HEK293 (cell line): Measurements from ENCODE around the gene CHST1.

ENCODE experiments used
- CTCF ChIA-PET: fragments of 350-600 bp; formaldehyde crosslinking; extraction: SDS; loops from one replicate; lab custom pipeline; 2021; ENCODE audit warnings: antibody characterized with exemption; lab: Yijun Ruan, JAX
- POLR2A ChIA-PET: fragments of 300-600 bp; formaldehyde crosslinking; extraction: SDS; loops from one replicate; lab custom pipeline; 2020; ENCODE audit warnings: antibody characterized with exemption, inconsistent platforms; lab: Yijun Ruan, JAX
- H3K27ac ChIP-seq: fragments of 200-500 bp; sonication (Bioruptor generic); 2 replicates; pipeline ENCODE4 v1.5.1; 2014; ENCODE audit warnings: low read depth, low read length, control low read depth, inconsistent platforms; ENCODE audit errors: extremely low read depth
- H3K36me3 ChIP-seq, 2 experiments: fragments of 200-500 bp in 1 of 2; sonication (Bioruptor generic) in 1 of 2; 1 replicate in 1 of 2; 2 replicates in 1 of 2; pipeline ENCODE4 v1.5.1; 2014 to 2017; ENCODE audit warnings: inconsistent platforms in 2 of 2, low read length in 2 of 2; ENCODE audit not compliant: control insufficient read depth in 2 of 2, insufficient read depth in 1 of 2
- H3K4me1 ChIP-seq: fragments of 200-500 bp; sonication (Bioruptor generic); 2 replicates; pipeline ENCODE4 v1.5.1; 2014; ENCODE audit warnings: mild to moderate bottlenecking, low read length, inconsistent platforms; ENCODE audit not compliant: control insufficient read depth, insufficient read depth
- H3K4me3 ChIP-seq: 2 replicates; pipeline ENCODE4 v1.5.1; 2011; ENCODE audit warnings: low read depth, mild to moderate bottlenecking, control low read depth, low read length, moderate library complexity
- H3K9me3 ChIP-seq: fragments of 200-500 bp; sonication (Bioruptor generic); 2 replicates; pipeline ENCODE4 v1.5.1; 2014; ENCODE audit warnings: low read depth, low read length, inconsistent platforms; ENCODE audit not compliant: control insufficient read depth, insufficient read depth
- BCL6B ChIP-seq: fragments of 450-650 bp; formaldehyde crosslinking; IDR thresholded peaks from 2 replicates; pipeline ENCODE4 v1.5.1; 2017; ENCODE audit warnings: missing biosample characterization, missing genetic modification characterization
- GFI1B ChIP-seq: fragments of 450-650 bp; formaldehyde crosslinking; IDR thresholded peaks from 2 replicates; pipeline ENCODE4 v1.5.1; 2016; ENCODE audit warnings: missing biosample characterization, missing genetic modification characterization
- GLI2 ChIP-seq: fragments of 450-650 bp; formaldehyde crosslinking; IDR thresholded peaks from 2 replicates; pipeline ENCODE4; 2017; ENCODE audit warnings: missing biosample characterization, missing genetic modification characterization, low read depth, borderline replicate concordance
- KLF17 ChIP-seq: fragments of 450-650 bp; formaldehyde crosslinking; IDR thresholded peaks from 2 replicates; pipeline ENCODE4 v1.5.1; 2016; ENCODE audit warnings: missing biosample characterization, missing genetic modification characterization
- OVOL3 ChIP-seq: fragments of 450-650 bp; formaldehyde crosslinking; IDR thresholded peaks from 2 replicates; pipeline ENCODE4 v1.5.1; 2016; ENCODE audit warnings: missing biosample characterization, missing genetic modification characterization
- TRIM28 ChIP-seq: IDR thresholded peaks from 2 replicates; pipeline ENCODE4 v1.6.1; 2011; ENCODE audit warnings: low read length, control low read depth, borderline replicate concordance
- ZBTB26 ChIP-seq: fragments of 450-650 bp; formaldehyde crosslinking; optimal IDR thresholded peaks from 2 replicates; pipeline ENCODE3; 2016; ENCODE audit warnings: missing biosample characterization, mild to moderate bottlenecking, missing genetic modification characterization
- ZFP69B ChIP-seq: fragments of 450-650 bp; formaldehyde crosslinking; IDR thresholded peaks from 2 replicates; pipeline ENCODE4 v1.5.1; 2016; ENCODE audit warnings: missing biosample characterization, missing genetic modification characterization
- ZNF132 ChIP-seq: fragments of 450-650 bp; formaldehyde crosslinking; IDR thresholded peaks from 2 replicates; pipeline ENCODE4 v1.5.1; 2017; ENCODE audit warnings: missing biosample characterization, missing genetic modification characterization, borderline replicate concordance
- ZNF146 ChIP-seq: fragments of 450-650 bp; formaldehyde crosslinking; IDR thresholded peaks from 2 replicates; pipeline ENCODE4 v1.5.1; 2016; ENCODE audit warnings: missing biosample characterization, missing genetic modification characterization
- ZNF157 ChIP-seq: fragments of 450-650 bp; formaldehyde crosslinking; IDR thresholded peaks from 2 replicates; pipeline ENCODE4 v1.5.1; 2016; ENCODE audit warnings: missing biosample characterization, missing genetic modification characterization
- ZNF23 ChIP-seq: fragments of 450-650 bp; formaldehyde crosslinking; IDR thresholded peaks from 2 replicates; pipeline ENCODE4 v1.5.1; 2016; ENCODE audit warnings: missing biosample characterization, missing genetic modification characterization, borderline replicate concordance
- ZNF280D ChIP-seq: fragments of 450-650 bp; formaldehyde crosslinking; IDR thresholded peaks from 2 replicates; pipeline ENCODE4 v1.5.1; 2016; ENCODE audit warnings: missing biosample characterization, missing genetic modification characterization
- ZNF302 ChIP-seq: fragments of 450-650 bp; formaldehyde crosslinking; IDR thresholded peaks from 2 replicates; pipeline ENCODE4 v1.5.1; 2016; ENCODE audit warnings: missing biosample characterization, missing genetic modification characterization, low read depth
- ZNF501 ChIP-seq: fragments of 450-650 bp; formaldehyde crosslinking; IDR thresholded peaks from 2 replicates; pipeline ENCODE4 v1.5.1; 2016; ENCODE audit warnings: missing biosample characterization, missing genetic modification characterization
- ZNF513 ChIP-seq: fragments of 450-650 bp; IDR thresholded peaks from 2 replicates; pipeline ENCODE4 v1.5.1; 2018; ENCODE audit warnings: missing biosample characterization, missing genetic modification characterization
- ZNF624 ChIP-seq: fragments of 450-650 bp; formaldehyde crosslinking; IDR thresholded peaks from 2 replicates; pipeline ENCODE4 v1.5.1; 2017; ENCODE audit warnings: missing biosample characterization, missing genetic modification characterization
- ZNF626 ChIP-seq: fragments of 450-650 bp; sonication (Bioruptor Pico); formaldehyde crosslinking; IDR thresholded peaks from 2 replicates; pipeline ENCODE4 v1.5.1; 2018; ENCODE audit warnings: missing biosample characterization, missing genetic modification characterization, inconsistent platforms
- ZNF629 ChIP-seq: fragments of 450-650 bp; formaldehyde crosslinking; IDR thresholded peaks from 2 replicates; pipeline ENCODE4 v1.5.1; 2017; ENCODE audit warnings: missing biosample characterization, missing genetic modification characterization
- ZNF837 ChIP-seq: fragments of 450-650 bp; formaldehyde crosslinking; IDR thresholded peaks from 2 replicates; pipeline ENCODE4 v1.5.1; 2016; ENCODE audit warnings: missing biosample characterization, missing genetic modification characterization

Gene CHST1

DNA sequence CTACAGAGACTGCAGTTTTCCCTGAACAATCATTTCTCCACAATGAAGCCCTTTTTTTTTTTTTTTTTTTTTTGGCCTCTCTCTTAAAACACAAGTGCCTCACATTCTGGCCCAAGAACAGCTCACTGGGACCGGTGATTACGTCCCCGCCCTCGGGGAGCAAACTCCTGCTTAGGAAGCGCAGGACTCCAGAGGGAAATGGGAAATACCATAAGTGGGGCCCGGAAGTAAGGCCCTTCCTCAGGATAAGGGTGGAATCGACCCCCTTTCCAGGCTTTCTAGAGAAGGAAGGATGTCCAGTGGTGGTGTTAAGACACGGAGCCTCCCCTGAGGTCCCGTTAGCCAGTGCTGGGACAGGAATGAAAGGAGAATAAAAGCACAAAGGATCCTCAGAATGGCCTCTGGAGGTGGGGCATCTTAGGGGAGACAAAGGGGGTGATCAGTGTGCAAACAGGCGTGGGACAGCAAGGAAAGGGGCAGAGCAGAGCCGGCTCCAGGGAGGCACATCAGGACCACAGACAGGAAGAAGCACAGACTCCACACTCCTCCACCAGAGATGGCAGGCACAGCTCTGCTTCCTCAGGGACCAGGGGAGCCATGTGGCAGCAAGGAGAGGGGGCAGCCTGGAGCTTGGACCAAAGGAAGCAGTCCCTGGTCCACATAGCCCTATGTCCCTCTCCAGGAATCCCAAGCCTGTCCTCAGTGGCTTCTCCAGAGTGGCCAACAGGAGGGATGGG, 61.3 kb downstream of the CHST1 start:
- Histone ChIP-seq H3K4me1 (no peaks in the 10 kb centered on the region), H3K36me3 (no peaks in the 10 kb centered on the region), H3K9me3 (no peaks in the 10 kb centered on the region), H3K27ac (no peak overlapping the region), H3K4me3 (no peak overlapping the region)
- CTCF ChIA-PET: interaction anchor here (0.6 kb wide), 1 partner anchor 168 kb away, joined by 3 read pairs; no protein-coding TSS in a partner anchor
- POLR2A ChIA-PET: no interaction called here
- no peak for TF ChIP-seq ZFP69B (tag by site-specific recombination)
- no peak for TF ChIP-seq GLI2 (tag by site-specific recombination)
- TF ChIP-seq ZBTB26: no peak
- TF ChIP-seq ZNF513: no peak
- TF ChIP-seq ZNF146 (tag by site-specific recombination): no peak
- TF ChIP-seq ZNF132 (tag by site-specific recombination): no peak
- no peak for TF ChIP-seq ZNF157 (tag by site-specific recombination)
- TF ChIP-seq ZNF837 (tag by site-specific recombination): no peak
- no peak for TF ChIP-seq ZNF501 (tag by site-specific recombination)
- TF ChIP-seq ZNF280D (tag by site-specific recombination): no peak
- TF ChIP-seq KLF17 (tag by site-specific recombination): no peak
- no peak for TF ChIP-seq GFI1B (tag by site-specific recombination)
- no peak for TF ChIP-seq OVOL3 (tag by site-specific recombination)
- TF ChIP-seq ZNF629: no peak
- no peak for TF ChIP-seq ZNF626 (tag by site-specific recombination)
- TF ChIP-seq ZNF624: no peak
- no peak for TF ChIP-seq TRIM28
- TF ChIP-seq ZNF23 (tag by site-specific recombination): no peak
- TF ChIP-seq ZNF302 (tag by site-specific recombination): no peak
- no peak for TF ChIP-seq BCL6B (tag by site-specific recombination)
- TF ChIP-seq, all 188 proteins: peak for 0
